K562 (cell line): Measurements from ENCODE around the gene HOXC4. TPM values are rescaled to one million over a fixed set of nuclear protein-coding genes. Genes with fewer than 3 reads are reported as not detected.
A peak's percentile ranks its signal among the peaks of the same experiment; 100 is the strongest.

Experiments used
- BCL6 ChIP-seq: fragments of 250-450 bp; sonication (Bioruptor Pico); IDR thresholded peaks from 2 replicates; pipeline ENCODE4 v1.4.0; 2020
- FOSL1 ChIP-seq: fragments of 200-800 bp; sonication (Bioruptor generic); conservative IDR thresholded peaks from 2 replicates; pipeline ENCODE4 v1.6.1; 2016; ENCODE audit warnings: missing genetic modification characterization, missing compliant biosample characterization
- HDAC8 ChIP-seq: fragments of 450-650 bp; IDR thresholded peaks from 2 replicates; pipeline ENCODE4 v1.6.1; 2016; ENCODE audit warnings: mild to moderate bottlenecking, missing genetic modification characterization, moderate library complexity, missing compliant biosample characterization
- HNRNPUL1 ChIP-seq: fragments of 200-400 bp; formaldehyde crosslinking; IDR thresholded peaks from 2 replicates; pipeline ENCODE4 v1.6.1; 2017; ENCODE audit warnings: low read length
- HSF4 ChIP-seq: fragments of 250-450 bp; sonication (Bioruptor Pico); IDR thresholded peaks from 2 replicates; pipeline ENCODE4 v2.1.2; 2022; ENCODE audit warnings: mild to moderate bottlenecking, moderate library complexity, borderline replicate concordance
- KDM4B ChIP-seq, 2 experiments: fragments of 450-650 bp in 1 of 2; sonication (generic) in 1 of 2; IDR thresholded peaks; 2 replicates each; pipeline ENCODE4 v1.6.1; 2016 to 2017; ENCODE audit warnings: borderline replicate concordance in 2 of 2, antibody characterized with exemption in 1 of 2, low read depth in 1 of 2, mild to moderate bottlenecking in 1 of 2
- LARP7 ChIP-seq: fragments of 450-650 bp; IDR thresholded peaks from 2 replicates; pipeline ENCODE4 v1.6.1; 2016
- MYNN ChIP-seq, 2 experiments: sonication (generic); formaldehyde crosslinking in 1 of 2; IDR thresholded peaks; 2 replicates each; pipeline versions ENCODE4 v1.5.0 to v1.6.1; 2016 to 2020; ENCODE audit warnings: antibody characterized with exemption in 1 of 2, missing genetic modification reagents in 1 of 2
- NR2C2 ChIP-seq, 2 experiments: fragments of 200-800 bp in 1 of 2; sonication (Bioruptor generic) in 1 of 2; sonication (generic) in 1 of 2; formaldehyde crosslinking in 1 of 2; IDR thresholded peaks; 2 replicates each; pipeline versions ENCODE4 v1.6.1 to v1.8.0; 2016 to 2022; ENCODE audit warnings: mild to moderate bottlenecking in 1 of 2, missing compliant biosample characterization in 1 of 2, missing genetic modification characterization in 1 of 2, missing genetic modification reagents in 1 of 2
- SMARCA5 ChIP-seq: fragments of 450-650 bp; IDR thresholded peaks from 2 replicates; pipeline ENCODE4 v1.6.1; 2016
- TBP ChIP-seq: optimal IDR thresholded peaks from 2 replicates; pipeline ENCODE3; 2011; ENCODE audit warnings: low read depth, low read length, improper control_type of control experiment
- TEAD2 ChIP-seq: fragments of 450-650 bp; IDR thresholded peaks from 2 replicates; pipeline ENCODE4 v1.6.1; 2016; ENCODE audit warnings: missing genetic modification characterization, control low read depth, missing compliant biosample characterization
- TRIM28 ChIP-seq: fragments of 450-650 bp; IDR thresholded peaks from 2 replicates; pipeline ENCODE4 v1.6.1; 2017
- YBX1 ChIP-seq: fragments of 450-650 bp; IDR thresholded peaks from 2 replicates; pipeline ENCODE4 v1.7.1; 2016; ENCODE audit warnings: mild to moderate bottlenecking
- ZFPM2 ChIP-seq: fragments of 250-450 bp; sonication (Bioruptor Pico); IDR thresholded peaks from 2 replicates; pipeline ENCODE4 v1.5.1; 2022; ENCODE audit warnings: mild to moderate bottlenecking
- ZNF146 ChIP-seq: IDR thresholded peaks from one replicate; pipeline ENCODE4 v1.6.1; 2018; ENCODE audit warnings: missing compliant biosample characterization; ENCODE audit not compliant: unreplicated experiment
- polyA plus RNA-seq, 8 experiments: library from polyadenylated mRNA; depleted of rRNA in 4 of 8; stranded (reverse) in 5 of 8; unstranded in 3 of 8; fragments of >200 nt; fragmentation: Nextera tagmentation in 2 of 8; fragmentation: Illumina TruSeq in 1 of 8; extraction: Ambion mirVana in 2 of 8; extraction: Trizol in 1 of 8; gene quantifications; 2 replicates each; pipeline versions ENCODE4 v1.2.1 to v1.2.3, GENCODE V29; 2011 to 2014; ENCODE audit warnings: inconsistent platforms in 1 of 8, missing spikeins in 1 of 8
- total RNA-seq, 7 experiments: library from RNA; depleted of rRNA in 6 of 7; stranded (reverse); fragments of >200 nt in 6 of 7; fragmentation: Illumina TruSeq in 2 of 7; extraction: Trizol in 2 of 7; gene quantifications; 2 replicates each; pipeline versions ENCODE4 v1.2.1 to v1.2.3, GENCODE V29; 2011 to 2021; ENCODE audit warnings: low replicate concordance in 1 of 7
- TF ChIP-seq, protein P1 (sequence below): fragments of 450-650 bp; IDR thresholded peaks from 2 replicates; pipeline ENCODE4 v1.6.1; 2016; ENCODE audit warnings: low read depth
- TF ChIP-seq, protein P2 (sequence below): sonication (generic); formaldehyde crosslinking; IDR thresholded peaks from 2 replicates; pipeline ENCODE4 v1.8.0; 2022; ENCODE audit warnings: mild to moderate bottlenecking, low read depth, missing genetic modification reagents
- TF ChIP-seq, protein P3 (sequence below): fragments of 250-450 bp; sonication (Bioruptor Pico); IDR thresholded peaks from 2 replicates; pipeline ENCODE4 v1.5.1; 2021; ENCODE audit warnings: mild to moderate bottlenecking

Gene HOXC4
- total and polyA plus RNA-seq, 9 of the 15 experiments (the other 6 are each of a cell fraction or from before 2014, with no cell fraction given): 0.06 to 1.5 (median 0.44) TPM; not detected in 1

DNA sequence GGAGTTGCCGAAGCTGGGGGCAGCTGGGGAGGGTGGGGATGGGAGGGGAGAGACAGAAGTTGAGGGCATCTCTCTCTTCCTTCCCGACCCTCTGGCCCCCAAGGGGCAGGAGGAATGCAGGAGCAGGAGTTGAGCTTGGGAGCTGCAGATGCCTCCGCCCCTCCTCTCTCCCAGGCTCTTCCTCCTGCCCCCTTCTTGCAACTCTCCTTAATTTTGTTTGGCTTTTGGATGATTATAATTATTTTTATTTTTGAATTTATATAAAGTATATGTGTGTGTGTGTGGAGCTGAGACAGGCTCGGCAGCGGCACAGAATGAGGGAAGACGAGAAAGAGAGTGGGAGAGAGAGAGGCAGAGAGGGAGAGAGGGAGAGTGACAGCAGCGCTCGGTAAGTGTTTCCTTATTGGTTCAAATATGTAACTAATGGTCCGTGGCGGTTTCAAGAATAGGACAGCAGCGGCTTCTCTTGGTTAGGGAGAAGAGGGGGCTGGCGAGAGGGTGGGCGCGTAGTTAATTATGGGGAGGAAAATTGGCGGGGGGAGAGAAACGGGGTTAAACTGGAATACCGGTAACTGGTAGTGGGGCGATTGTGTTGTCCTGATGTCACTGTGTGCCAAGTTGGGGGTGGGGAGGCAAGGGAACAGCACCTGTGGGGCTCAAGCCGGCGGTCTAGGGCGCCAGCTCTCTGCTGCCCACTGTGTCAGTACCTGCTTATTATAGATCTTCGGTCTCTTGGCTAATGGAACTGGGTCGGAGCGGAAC lies 36.4 kb upstream of the HOXC4 start (continued):
- TF ChIP-seq, protein P1, sequence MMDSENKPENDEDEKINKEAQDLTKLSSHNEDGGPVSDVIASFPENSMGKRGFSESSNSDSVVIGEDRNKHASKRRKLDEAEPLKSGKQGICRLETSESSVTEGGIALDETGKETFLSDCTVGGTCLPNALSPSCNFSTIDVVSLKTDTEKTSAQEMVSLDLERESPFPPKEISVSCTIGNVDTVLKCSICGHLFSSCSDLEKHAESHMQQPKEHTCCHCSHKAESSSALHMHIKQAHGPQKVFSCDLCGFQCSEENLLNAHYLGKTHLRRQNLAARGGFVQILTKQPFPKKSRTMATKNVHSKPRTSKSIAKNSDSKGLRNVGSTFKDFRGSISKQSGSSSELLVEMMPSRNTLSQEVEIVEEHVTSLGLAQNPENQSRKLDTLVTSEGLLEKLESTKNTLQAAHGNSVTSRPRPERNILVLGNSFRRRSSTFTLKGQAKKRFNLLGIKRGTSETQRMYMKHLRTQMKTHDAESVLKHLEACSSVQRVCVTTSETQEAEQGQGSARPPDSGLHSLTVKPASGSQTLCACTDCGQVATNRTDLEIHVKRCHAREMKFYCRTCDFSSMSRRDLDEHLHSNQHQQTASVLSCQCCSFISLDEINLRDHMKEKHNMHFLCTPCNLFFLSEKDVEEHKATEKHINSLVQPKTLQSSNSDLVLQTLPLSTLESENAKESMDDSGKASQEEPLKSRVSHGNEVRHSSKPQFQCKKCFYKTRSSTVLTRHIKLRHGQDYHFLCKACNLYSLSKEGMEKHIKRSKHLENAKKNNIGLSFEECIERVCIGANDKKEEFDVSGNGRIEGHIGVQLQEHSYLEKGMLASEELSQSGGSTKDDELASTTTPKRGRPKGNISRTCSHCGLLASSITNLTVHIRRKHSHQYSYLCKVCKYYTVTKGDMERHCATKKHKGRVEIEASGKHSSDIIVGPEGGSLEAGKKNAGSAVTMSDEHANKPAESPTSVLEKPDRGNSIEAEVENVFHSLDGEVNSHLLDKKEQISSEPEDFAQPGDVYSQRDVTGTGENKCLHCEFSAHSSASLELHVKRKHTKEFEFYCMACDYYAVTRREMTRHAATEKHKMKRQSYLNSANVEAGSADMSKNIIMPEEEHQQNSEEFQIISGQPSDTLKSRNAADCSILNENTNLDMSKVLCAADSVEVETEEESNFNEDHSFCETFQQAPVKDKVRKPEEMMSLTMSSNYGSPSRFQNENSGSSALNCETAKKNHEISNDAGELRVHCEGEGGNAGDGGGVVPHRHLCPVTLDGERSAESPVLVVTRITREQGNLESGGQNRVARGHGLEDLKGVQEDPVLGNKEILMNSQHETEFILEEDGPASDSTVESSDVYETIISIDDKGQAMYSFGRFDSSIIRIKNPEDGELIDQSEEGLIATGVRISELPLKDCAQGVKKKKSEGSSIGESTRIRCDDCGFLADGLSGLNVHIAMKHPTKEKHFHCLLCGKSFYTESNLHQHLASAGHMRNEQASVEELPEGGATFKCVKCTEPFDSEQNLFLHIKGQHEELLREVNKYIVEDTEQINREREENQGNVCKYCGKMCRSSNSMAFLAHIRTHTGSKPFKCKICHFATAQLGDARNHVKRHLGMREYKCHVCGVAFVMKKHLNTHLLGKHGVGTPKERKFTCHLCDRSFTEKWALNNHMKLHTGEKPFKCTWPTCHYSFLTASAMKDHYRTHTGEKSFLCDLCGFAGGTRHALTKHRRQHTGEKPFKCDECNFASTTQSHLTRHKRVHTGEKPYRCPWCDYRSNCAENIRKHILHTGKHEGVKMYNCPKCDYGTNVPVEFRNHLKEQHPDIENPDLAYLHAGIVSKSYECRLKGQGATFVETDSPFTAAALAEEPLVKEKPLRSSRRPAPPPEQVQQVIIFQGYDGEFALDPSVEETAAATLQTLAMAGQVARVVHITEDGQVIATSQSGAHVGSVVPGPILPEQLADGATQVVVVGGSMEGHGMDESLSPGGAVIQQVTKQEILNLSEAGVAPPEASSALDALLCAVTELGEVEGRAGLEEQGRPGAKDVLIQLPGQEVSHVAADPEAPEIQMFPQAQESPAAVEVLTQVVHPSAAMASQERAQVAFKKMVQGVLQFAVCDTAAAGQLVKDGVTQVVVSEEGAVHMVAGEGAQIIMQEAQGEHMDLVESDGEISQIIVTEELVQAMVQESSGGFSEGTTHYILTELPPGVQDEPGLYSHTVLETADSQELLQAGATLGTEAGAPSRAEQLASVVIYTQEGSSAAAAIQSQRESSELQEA: no peak
- TF ChIP-seq, protein P2, sequence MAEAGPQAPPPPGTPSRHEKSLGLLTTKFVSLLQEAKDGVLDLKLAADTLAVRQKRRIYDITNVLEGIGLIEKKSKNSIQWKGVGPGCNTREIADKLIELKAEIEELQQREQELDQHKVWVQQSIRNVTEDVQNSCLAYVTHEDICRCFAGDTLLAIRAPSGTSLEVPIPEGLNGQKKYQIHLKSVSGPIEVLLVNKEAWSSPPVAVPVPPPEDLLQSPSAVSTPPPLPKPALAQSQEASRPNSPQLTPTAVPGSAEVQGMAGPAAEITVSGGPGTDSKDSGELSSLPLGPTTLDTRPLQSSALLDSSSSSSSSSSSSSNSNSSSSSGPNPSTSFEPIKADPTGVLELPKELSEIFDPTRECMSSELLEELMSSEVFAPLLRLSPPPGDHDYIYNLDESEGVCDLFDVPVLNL (CRISPR knock-in tag): no peak
- TF ChIP-seq KDM4B (IDR thresholded peaks at IDR 0.05; ENCODE audit: borderline replicate concordance in 2 of 2, low read depth in 1 of 2) (no peak), TEAD2 (tag) (no peak), LARP7 (no peak), BCL6 (CRISPR knock-in tag) (no peak), YBX1 (no peak), NR2C2 (CRISPR knock-in tag; IDR thresholded peaks at IDR 0.05) (no peak), NR2C2 (tag; IDR thresholded peaks at IDR 0.05) (no peak), ZFPM2 (no peak), MYNN (IDR thresholded peaks at IDR 0.05) (no peak), MYNN (CRISPR knock-in tag; IDR thresholded peaks at IDR 0.05) (no peak), FOSL1 (tag) (no peak), TBP (no peak), SMARCA5 (peak; percentile 49; the same call in 1 of the 2 replicates), HSF4 (CRISPR knock-in tag) (no peak), HNRNPUL1 (no peak), ZNF146 (CRISPR knock-in tag) (no peak), HDAC8 (tag) (no peak), TRIM28 (no peak)
- TF ChIP-seq, protein P3, sequence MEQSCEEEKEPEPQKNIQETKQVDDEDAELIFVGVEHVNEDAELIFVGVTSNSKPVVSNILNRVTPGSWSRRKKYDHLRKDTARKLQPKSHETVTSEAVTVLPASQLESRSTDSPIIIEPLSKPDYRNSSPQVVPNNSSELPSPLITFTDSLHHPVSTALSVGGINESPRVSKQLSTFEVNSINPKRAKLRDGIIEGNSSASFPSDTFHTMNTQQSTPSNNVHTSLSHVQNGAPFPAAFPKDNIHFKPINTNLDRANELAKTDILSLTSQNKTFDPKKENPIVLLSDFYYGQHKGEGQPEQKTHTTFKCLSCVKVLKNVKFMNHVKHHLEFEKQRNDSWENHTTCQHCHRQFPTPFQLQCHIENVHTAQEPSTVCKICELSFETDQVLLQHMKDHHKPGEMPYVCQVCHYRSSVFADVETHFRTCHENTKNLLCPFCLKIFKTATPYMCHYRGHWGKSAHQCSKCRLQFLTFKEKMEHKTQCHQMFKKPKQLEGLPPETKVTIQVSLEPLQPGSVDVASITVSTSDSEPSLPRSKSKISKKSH: no peak
